IMR-90 (cell line): ENCODE measurements around the gene DYNC1H1. TPM values are rescaled to one million over a fixed set of nuclear protein-coding genes. Genes with fewer than 3 reads are reported as not detected.

Source experiments
- ATAC-seq: fragments of 200-7000 bp; cut with Tn5 transposase; 2 replicates; pipeline ENCODE4 v1.9.1; 2020; ENCODE audit warnings: low read depth, mild to moderate bottlenecking, moderate library complexity
- BruUV-seq: library from RNA; stranded (reverse); fragments of 400-500 nt; replicated peaks from 2 replicates; lab custom pipeline; 2021; lab: Mats Ljungman, UMichigan
- CTCF ChIA-PET: fragments of 300-600 bp; formaldehyde crosslinking; extraction: SDS; loops from one replicate; lab custom pipeline; 2021; ENCODE audit warnings: antibody characterized with exemption; lab: Yijun Ruan, JAX
- POLR2A ChIA-PET: fragments of 300-600 bp; sonication (Branson Sonifier 250); formaldehyde crosslinking; loops from one replicate; lab custom pipeline; 2022; ENCODE audit warnings: antibody characterized with exemption; ENCODE audit not compliant: unreplicated experiment; lab: Charles Lee
- DNase-seq: peaks from one replicate; pipeline ENCODE4 v3.0.0; 2013
- H2AFZ ChIP-seq: replicated peaks from 2 replicates; pipeline ENCODE3; 2013; ENCODE audit warnings: low read length, mild to moderate bottlenecking; ENCODE audit not compliant: poor library complexity
- H2AK5ac ChIP-seq: 2 replicates; pipeline ENCODE4 v1.6.1; 2013; ENCODE audit warnings: low read depth, low read length, inconsistent platforms
- H2AK9ac ChIP-seq: replicated peaks from 2 replicates; pipeline ENCODE3; 2013; ENCODE audit warnings: mild to moderate bottlenecking, low read depth, low read length, moderate library complexity; ENCODE audit not compliant: poor library complexity
- H2BK120ac ChIP-seq: 2 replicates; pipeline ENCODE4 v1.6.1; 2013; ENCODE audit warnings: low read depth, low read length, inconsistent platforms
- H2BK15ac ChIP-seq: 3 replicates; pipeline ENCODE4 v1.6.1; 2013; ENCODE audit warnings: low read depth, low read length, inconsistent platforms
- H2BK20ac ChIP-seq: 2 replicates; pipeline ENCODE4 v1.6.1; 2013; ENCODE audit warnings: low read depth, mild to moderate bottlenecking, inconsistent platforms, low read length, moderate library complexity
- H2BK5ac ChIP-seq: 2 replicates; pipeline ENCODE4 v1.6.1; 2013; ENCODE audit warnings: mild to moderate bottlenecking, low read depth, low read length, inconsistent platforms; ENCODE audit not compliant: poor library complexity, severe bottlenecking
- H3K14ac ChIP-seq: replicated peaks from 2 replicates; pipeline ENCODE4 v1.6.1; 2013; ENCODE audit warnings: low read depth, low read length, inconsistent platforms
- H3K18ac ChIP-seq: 2 replicates; pipeline ENCODE4 v1.6.1; 2013; ENCODE audit warnings: low read depth, low read length, control low read depth
- H3K23ac ChIP-seq: 2 replicates; pipeline ENCODE4 v1.6.1; 2013; ENCODE audit warnings: low read depth, low read length, inconsistent platforms
- H3K27ac ChIP-seq: 2 replicates; pipeline ENCODE4 v1.5.1; 2013; ENCODE audit warnings: mild to moderate bottlenecking, control low read depth, low read length; ENCODE audit not compliant: insufficient read depth
- H3K27me3 ChIP-seq: 2 replicates; pipeline ENCODE4 v1.6.1; 2013; ENCODE audit warnings: low read length; ENCODE audit not compliant: control insufficient read depth, insufficient read depth
- H3K36me3 ChIP-seq: 2 replicates; pipeline ENCODE4 v1.6.1; 2013; ENCODE audit warnings: low read length, mixed read lengths; ENCODE audit not compliant: control insufficient read depth, insufficient read depth
- H3K4ac ChIP-seq: 2 replicates; pipeline ENCODE4 v1.6.1; 2013; ENCODE audit warnings: low read depth, low read length, inconsistent platforms
- H3K4me1 ChIP-seq: 2 replicates; pipeline ENCODE4 v1.6.1; 2013; ENCODE audit warnings: low read length, mixed read lengths; ENCODE audit not compliant: control insufficient read depth, insufficient read depth
- H3K4me2 ChIP-seq: 2 replicates; pipeline ENCODE4 v1.6.1; 2013; ENCODE audit warnings: low read depth, mild to moderate bottlenecking, control low read depth, low read length, moderate library complexity
- H3K4me3 ChIP-seq: 2 replicates; pipeline ENCODE4 v1.5.1; 2013; ENCODE audit warnings: low read depth, mild to moderate bottlenecking, control low read depth, low read length, moderate library complexity; ENCODE audit not compliant: insufficient read depth
- H3K56ac ChIP-seq: 2 replicates; pipeline ENCODE4 v1.6.1; 2013; ENCODE audit warnings: low read length, inconsistent platforms; ENCODE audit not compliant: insufficient read depth; ENCODE audit errors: extremely low read depth
- H3K79me1 ChIP-seq, 2 experiments: 2 replicates each; pipeline ENCODE4 v1.6.1; 2013; ENCODE audit warnings: low read length in 2 of 2, inconsistent platforms in 1 of 2, low read depth in 1 of 2
- H3K9ac ChIP-seq: 2 replicates; pipeline ENCODE4 v1.6.1; 2013; ENCODE audit warnings: low read depth, low read length, control low read depth
- H3K9me1 ChIP-seq: 2 replicates; pipeline ENCODE4 v1.6.1; 2013; ENCODE audit warnings: low read length, inconsistent platforms; ENCODE audit not compliant: insufficient read depth
- H3K9me3 ChIP-seq: 2 replicates; pipeline ENCODE4 v1.6.1; 2013; ENCODE audit warnings: low read length; ENCODE audit not compliant: control insufficient read depth, insufficient read depth
- H4K20me1 ChIP-seq: 2 replicates; pipeline ENCODE4 v1.6.1; 2013; ENCODE audit warnings: low read length, inconsistent platforms; ENCODE audit not compliant: insufficient read depth
- H4K5ac ChIP-seq: 2 replicates; pipeline ENCODE4 v1.6.1; 2013; ENCODE audit warnings: mild to moderate bottlenecking, low read depth, low read length, control low read depth
- H4K8ac ChIP-seq, 2 experiments: 2 replicates each; pipeline ENCODE4 v1.6.1; 2013; ENCODE audit warnings: low read depth in 2 of 2, low read length in 2 of 2, control low read depth in 1 of 2, inconsistent platforms in 1 of 2
- H4K91ac ChIP-seq: 2 replicates; pipeline ENCODE4 v1.6.1; 2013; ENCODE audit warnings: low read depth, low read length, inconsistent platforms; ENCODE audit not compliant: insufficient read depth
- BHLHE40 ChIP-seq: fragments of 150-350 bp; IDR thresholded peaks from 2 replicates; pipeline ENCODE4 v1.6.1; 2016; ENCODE audit warnings: mild to moderate bottlenecking, low read depth, low read length
- CEBPB ChIP-seq: IDR thresholded peaks from 2 replicates; pipeline ENCODE4 v1.6.1; 2012; ENCODE audit warnings: low read depth, low read length, improper control_type of control experiment
- CHD1 ChIP-seq: IDR thresholded peaks from 2 replicates; pipeline ENCODE4 v1.6.1; 2012; ENCODE audit warnings: low read depth, low read length, improper control_type of control experiment
- FOS ChIP-seq: fragments of 150-350 bp; IDR thresholded peaks from 2 replicates; pipeline ENCODE4 v1.6.1; 2016; ENCODE audit warnings: low read depth, low read length
- MAFK ChIP-seq: IDR thresholded peaks from 2 replicates; pipeline ENCODE4 v1.6.1; 2012; ENCODE audit warnings: low read depth, low read length, improper control_type of control experiment
- MAZ ChIP-seq: IDR thresholded peaks from 2 replicates; pipeline ENCODE4 v1.6.1; 2012; ENCODE audit warnings: low read depth, mild to moderate bottlenecking, low read length, improper control_type of control experiment, moderate library complexity, borderline replicate concordance
- MXI1 ChIP-seq: IDR thresholded peaks from 2 replicates; pipeline ENCODE4 v1.6.1; 2012; ENCODE audit warnings: low read depth, mild to moderate bottlenecking, low read length, moderate library complexity, borderline replicate concordance
- NFE2L2 ChIP-seq: fragments of 150-350 bp; IDR thresholded peaks from 2 replicates; pipeline ENCODE4 v1.6.1; 2016; ENCODE audit warnings: low read depth, mild to moderate bottlenecking, low read length
- POLR2A ChIP-seq: IDR thresholded peaks from 2 replicates; pipeline ENCODE4 v1.6.1; 2012; ENCODE audit warnings: mild to moderate bottlenecking, low read depth, low read length
- RAD21 ChIP-seq: IDR thresholded peaks from 2 replicates; pipeline ENCODE4 v1.6.1; 2012; ENCODE audit warnings: low read length, improper control_type of control experiment
- RCOR1 ChIP-seq: IDR thresholded peaks from 2 replicates; pipeline ENCODE4 v1.6.1; 2012; ENCODE audit warnings: mild to moderate bottlenecking, low read length, improper control_type of control experiment; ENCODE audit not compliant: insufficient replicate concordance
- RFX5 ChIP-seq: IDR thresholded peaks from 2 replicates; pipeline ENCODE4 v1.8.0; 2012; ENCODE audit warnings: low read depth, mild to moderate bottlenecking, low read length, moderate library complexity
- SMC3 ChIP-seq: fragments of 150-350 bp; IDR thresholded peaks from 2 replicates; pipeline ENCODE4 v1.6.1; 2016; ENCODE audit warnings: low read depth, mild to moderate bottlenecking, antibody characterized with exemption, low read length, moderate library complexity
- WGBS, 2 experiments: methylation state at CpG; one replicate each; pipeline versions ENCODE4 v1.1.5 to v1.1.7; 2013; ENCODE audit warnings: missing lambda C conversion rate in 2 of 2; ENCODE audit not compliant: insufficient read length in 1 of 2; ENCODE audit errors: extremely low coverage in 2 of 2; 5-methylcytosine and 5-hydroxymethylcytosine counted together
- dilution Hi-C: fragments of 300-500 bp; cut with HindIII; formaldehyde crosslinking; loops from one replicate; pipeline ENCODE4 v1.14.3; 2018; ENCODE audit warnings: low sequenced_read_pairs; ENCODE audit not compliant: unreplicated experiment
- in situ Hi-C: fragments of 300-500 bp; cut with MboI; formaldehyde crosslinking; loops from 3 replicates; pipeline ENCODE4 v1.14.3; 2019; ENCODE audit warnings: low sequenced_read_pairs, inconsistent platforms, mixed read lengths
- intact Hi-C: fragments of 100-400 bp; cut with micrococcal nuclease; formaldehyde crosslinking; loops from 2 replicates; pipeline ENCODE4 v1.10.0; 2022
- polyA plus RNA-seq, 3 experiments: library from polyadenylated mRNA; depleted of rRNA; stranded (reverse); fragments of >200 nt; gene quantifications; 2 replicates each; pipeline ENCODE4 v1.2.3, GENCODE V29; 2012; ENCODE audit warnings: low replicate concordance in 1 of 3
- total RNA-seq: library from RNA; depleted of rRNA; stranded (reverse); fragments of >200 nt; gene quantifications from 2 replicates; pipeline ENCODE4 v1.2.3, GENCODE V29; 2012
- TF ChIP-seq, protein P1 (sequence below): conservative IDR thresholded peaks from 2 replicates; pipeline ENCODE4 v1.5.1; 2012; ENCODE audit warnings: mild to moderate bottlenecking, low read depth, low read length, improper control_type of control experiment
- TF ChIP-seq, protein P2 (sequence below): fragments of 150-350 bp; IDR thresholded peaks from 2 replicates; pipeline ENCODE4 v1.6.1; 2017; ENCODE audit warnings: mild to moderate bottlenecking, antibody characterized with exemption, low read length, low read depth
- TF ChIP-seq, protein P3 (sequence below): fragments of 150-350 bp; IDR thresholded peaks from 2 replicates; pipeline ENCODE4 v1.6.1; 2016; ENCODE audit warnings: low read depth, mild to moderate bottlenecking, low read length, moderate library complexity, borderline replicate concordance

The DYNC1H1 gene
- total and polyA plus RNA-seq, 2 of the 4 experiments (the other 2 are of a cell fraction) = 240 to 670 TPM

- no peak overlapping the region for H4K91ac ChIP-seq
- H3K23ac ChIP-seq = no peak overlapping the region
- no peak for ATAC-seq
- H2BK5ac ChIP-seq = no peak overlapping the region
- 96% methylated on average over 14 of the region's 16 CpGs; no CpG with 5 or more reads in 1 of the 2 experiments for WGBS, 2 experiments
- H3K36me3 ChIP-seq = peaks cover 73% of the 10 kb centered on the region
- no peak overlapping the region for H3K27ac ChIP-seq
- H3K4ac ChIP-seq = no peak overlapping the region
- peaks cover 10% of the 10 kb centered on the region for H3K9me1 ChIP-seq
- DNase-seq = no peak
- H4K8ac ChIP-seq = no peak overlapping the region
- no peak overlapping the region for H3K56ac ChIP-seq
- TF ChIP-seq NFE2L2 = no peak
- no peak for TF ChIP-seq SMC3
- no peak for TF ChIP-seq MAZ
- no peak for TF ChIP-seq RFX5
- TF ChIP-seq POLR2A = no peak
- no peak for TF ChIP-seq FOS
- TF ChIP-seq BHLHE40 = no peak
- no peak for TF ChIP-seq RCOR1
- no peak for TF ChIP-seq MXI1
- TF ChIP-seq, protein P1, sequence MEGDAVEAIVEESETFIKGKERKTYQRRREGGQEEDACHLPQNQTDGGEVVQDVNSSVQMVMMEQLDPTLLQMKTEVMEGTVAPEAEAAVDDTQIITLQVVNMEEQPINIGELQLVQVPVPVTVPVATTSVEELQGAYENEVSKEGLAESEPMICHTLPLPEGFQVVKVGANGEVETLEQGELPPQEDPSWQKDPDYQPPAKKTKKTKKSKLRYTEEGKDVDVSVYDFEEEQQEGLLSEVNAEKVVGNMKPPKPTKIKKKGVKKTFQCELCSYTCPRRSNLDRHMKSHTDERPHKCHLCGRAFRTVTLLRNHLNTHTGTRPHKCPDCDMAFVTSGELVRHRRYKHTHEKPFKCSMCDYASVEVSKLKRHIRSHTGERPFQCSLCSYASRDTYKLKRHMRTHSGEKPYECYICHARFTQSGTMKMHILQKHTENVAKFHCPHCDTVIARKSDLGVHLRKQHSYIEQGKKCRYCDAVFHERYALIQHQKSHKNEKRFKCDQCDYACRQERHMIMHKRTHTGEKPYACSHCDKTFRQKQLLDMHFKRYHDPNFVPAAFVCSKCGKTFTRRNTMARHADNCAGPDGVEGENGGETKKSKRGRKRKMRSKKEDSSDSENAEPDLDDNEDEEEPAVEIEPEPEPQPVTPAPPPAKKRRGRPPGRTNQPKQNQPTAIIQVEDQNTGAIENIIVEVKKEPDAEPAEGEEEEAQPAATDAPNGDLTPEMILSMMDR = no peak
- TF ChIP-seq MAFK = no peak
- TF ChIP-seq CHD1 = no peak
- TF ChIP-seq RAD21 = no peak
- TF ChIP-seq, protein P2, sequence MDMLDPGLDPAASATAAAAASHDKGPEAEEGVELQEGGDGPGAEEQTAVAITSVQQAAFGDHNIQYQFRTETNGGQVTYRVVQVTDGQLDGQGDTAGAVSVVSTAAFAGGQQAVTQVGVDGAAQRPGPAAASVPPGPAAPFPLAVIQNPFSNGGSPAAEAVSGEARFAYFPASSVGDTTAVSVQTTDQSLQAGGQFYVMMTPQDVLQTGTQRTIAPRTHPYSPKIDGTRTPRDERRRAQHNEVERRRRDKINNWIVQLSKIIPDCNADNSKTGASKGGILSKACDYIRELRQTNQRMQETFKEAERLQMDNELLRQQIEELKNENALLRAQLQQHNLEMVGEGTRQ = no peak
- TF ChIP-seq, protein P3, sequence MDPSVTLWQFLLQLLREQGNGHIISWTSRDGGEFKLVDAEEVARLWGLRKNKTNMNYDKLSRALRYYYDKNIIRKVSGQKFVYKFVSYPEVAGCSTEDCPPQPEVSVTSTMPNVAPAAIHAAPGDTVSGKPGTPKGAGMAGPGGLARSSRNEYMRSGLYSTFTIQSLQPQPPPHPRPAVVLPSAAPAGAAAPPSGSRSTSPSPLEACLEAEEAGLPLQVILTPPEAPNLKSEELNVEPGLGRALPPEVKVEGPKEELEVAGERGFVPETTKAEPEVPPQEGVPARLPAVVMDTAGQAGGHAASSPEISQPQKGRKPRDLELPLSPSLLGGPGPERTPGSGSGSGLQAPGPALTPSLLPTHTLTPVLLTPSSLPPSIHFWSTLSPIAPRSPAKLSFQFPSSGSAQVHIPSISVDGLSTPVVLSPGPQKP = no peak
- no peak for TF ChIP-seq CEBPB
- no peak overlapping the region for H2AK9ac ChIP-seq
- in situ Hi-C loops = no loop called here
- H3K4me1 ChIP-seq = 0 out of 2 replicates have a peak, but pooled peaks cover 2% of the 10 kb centered on the region
- no peak overlapping the region for H3K4me3 ChIP-seq
- TSS peak; percentile 96 for BruUV-seq
- H3K14ac ChIP-seq = no peak overlapping the region
- H4K5ac ChIP-seq = no peak overlapping the region
- no peaks in the 10 kb centered on the region for H3K9me3 ChIP-seq
- H3K9ac ChIP-seq = no peak overlapping the region
- H3K4me2 ChIP-seq = no peak overlapping the region
- intact Hi-C loops = no loop called here
- H2BK120ac ChIP-seq = no peak overlapping the region
- H3K18ac ChIP-seq = no peak overlapping the region
- no peak overlapping the region for H2AK5ac ChIP-seq
- CTCF ChIA-PET = no interaction called here
- no peaks in the 10 kb centered on the region for H3K27me3 ChIP-seq
- H2BK15ac ChIP-seq = no peak overlapping the region
- POLR2A ChIA-PET = no interaction called here
- H2BK20ac ChIP-seq = no peak overlapping the region
- dilution Hi-C loops = no loop called here
- peaks cover 26% of the 10 kb centered on the region; the same call in 1 of the 2 replicates for H4K20me1 ChIP-seq
- H2AFZ ChIP-seq = no peak overlapping the region
- H3K79me1 ChIP-seq = peaks cover 48 to 57% of the 10 kb centered on the region in 2 experiments
Measured at GRCh38 chr14:101985957-101986356, 21.6 kb downstream of the DYNC1H1 start.
